ENCODE measurements around the gene AOPEP.

Gene AOPEP

DNA sequence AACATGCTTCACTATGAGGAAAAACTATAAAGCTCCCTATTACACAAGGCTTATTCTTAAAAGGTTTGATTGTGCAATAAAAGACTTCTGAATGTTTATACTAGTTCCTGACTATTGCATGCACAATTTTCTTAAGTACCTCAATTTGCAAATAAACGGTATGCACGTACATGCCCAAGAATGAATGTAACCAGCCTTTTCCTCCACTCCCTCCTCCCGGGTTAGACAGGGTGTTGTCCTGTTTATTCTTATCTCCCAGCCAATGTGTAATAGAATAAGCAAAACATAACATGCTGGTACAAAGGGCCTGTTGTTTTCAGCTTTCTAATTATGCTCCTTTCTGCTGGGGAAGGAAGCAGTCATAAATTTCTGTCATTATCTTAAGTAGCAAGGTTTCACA lies 79.1 kb downstream of the AOPEP start:
- Histone ChIP-seq H3K27me3 (ENCODE audit: low read length) (no peaks in the 10 kb centered on the region), H3K36me3 (ENCODE audit: low read length) (no peaks in the 10 kb centered on the region; the same call in 1 of the 2 replicates), H3K27ac (ENCODE audit: low read depth, low read length) (peak overlapping the region; percentile 99), H3K9me3 (ENCODE audit: insufficient read depth, low read length) (no peaks in the 10 kb centered on the region), H3K4me3 (ENCODE audit: insufficient read depth, low read length, poor library complexity, severe bottlenecking) (no peak overlapping the region), H3K79me2 (ENCODE audit: insufficient read depth, low read length) (no peaks in the 10 kb centered on the region; the same call in 1 of the 2 replicates), H2AFZ (ENCODE audit: low read depth, low read length, severe bottlenecking) (no peak overlapping the region), H3F3A (ENCODE audit: insufficient read depth) (peaks cover 81% of the 10 kb centered on the region), H3K4me2 (ENCODE audit: low read depth, low read length, poor library complexity, severe bottlenecking) (peak overlapping the region; percentile 79), H3K9me2 (replicated peaks; ENCODE audit: insufficient read depth, low read length) (no peaks in the 10 kb centered on the region), H4K20me1 (ENCODE audit: low read depth, low read length) (no peaks in the 10 kb centered on the region), H3K9ac (ENCODE audit: low read length) (peak overlapping the region; percentile 59)
- TF ChIP-seq CTCF (IDR thresholded peaks at IDR 0.05; ENCODE audit: insufficient read depth, low read length, poor library complexity, severe bottlenecking): no peak
- no peak for TF ChIP-seq EZH2phosphoT487 (conservative IDR thresholded peaks at IDR 0.05; ENCODE audit: low read length)

DNA sequence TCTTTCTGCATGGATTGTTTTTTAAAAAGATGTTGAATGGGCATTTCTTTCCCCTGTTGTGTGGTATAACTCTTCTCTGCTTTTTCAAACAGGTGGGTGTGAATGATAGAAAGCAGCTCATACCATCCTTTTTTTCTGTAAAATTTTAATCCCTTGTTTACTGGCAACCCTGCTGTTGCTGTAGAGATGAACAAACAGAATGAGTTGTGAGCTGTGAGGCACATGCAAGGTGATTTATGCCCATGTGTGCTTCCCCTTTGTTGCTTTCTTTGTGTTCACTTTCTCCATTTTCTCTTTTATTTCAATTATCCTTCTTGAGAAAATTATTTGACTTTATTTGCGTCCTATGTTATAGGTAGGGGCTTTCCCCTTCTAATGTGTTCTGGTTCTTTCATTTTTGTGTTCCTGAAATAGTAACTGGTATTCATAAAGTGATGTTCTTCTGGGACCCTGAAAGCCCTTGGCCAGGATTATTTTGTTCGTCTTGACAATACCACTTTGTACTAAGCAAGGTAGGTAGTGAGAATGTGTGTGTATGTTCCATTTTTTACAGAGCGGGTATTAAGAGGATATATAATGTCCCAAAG lies 79.9 kb downstream of the AOPEP start:
- peak overlapping the region; percentile 79 for H3K4me2 ChIP-seq (ENCODE audit: low read depth, low read length, poor library complexity, severe bottlenecking)
- no peak overlapping the region for H2AFZ ChIP-seq (ENCODE audit: low read depth, low read length, severe bottlenecking)
- TF ChIP-seq EZH2phosphoT487 (conservative IDR thresholded peaks at IDR 0.05; ENCODE audit: low read length): no peak
- TF ChIP-seq CTCF (IDR thresholded peaks at IDR 0.05; ENCODE audit: insufficient read depth, low read length, poor library complexity, severe bottlenecking): no peak

DNA sequence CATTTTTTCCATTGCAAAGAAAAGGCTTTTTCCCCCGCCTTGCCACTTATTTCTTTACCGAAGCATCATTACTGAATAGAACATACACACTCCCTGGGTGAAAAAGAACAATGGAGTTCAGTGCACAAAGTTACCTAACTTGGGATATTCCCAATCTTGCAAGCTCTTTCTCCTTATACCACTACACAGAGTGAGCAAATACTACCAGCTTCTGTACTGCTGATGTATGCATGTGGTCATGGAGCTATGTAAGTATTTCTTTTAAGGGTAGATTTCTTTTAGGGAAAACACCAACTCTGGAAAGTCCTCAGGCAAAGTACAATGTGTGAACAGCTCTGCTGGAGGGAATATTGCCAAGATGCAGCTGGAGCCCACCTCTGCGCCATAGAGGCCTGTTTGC lies 81.1 kb downstream of the AOPEP start:
- Histone ChIP-seq H3K9ac (ENCODE audit: low read length) (peak overlapping the region; percentile 59), H4K20me1 (ENCODE audit: low read depth, low read length) (no peaks in the 10 kb centered on the region), H3K9me3 (ENCODE audit: insufficient read depth, low read length) (no peaks in the 10 kb centered on the region), H3K79me2 (ENCODE audit: insufficient read depth, low read length) (no peaks in the 10 kb centered on the region), H3K4me3 (ENCODE audit: insufficient read depth, low read length, poor library complexity, severe bottlenecking) (no peak overlapping the region), H3K4me2 (ENCODE audit: low read depth, low read length, poor library complexity, severe bottlenecking) (peak overlapping the region; percentile 79), H3F3A (ENCODE audit: insufficient read depth) (peaks cover 66% of the 10 kb centered on the region), H3K27me3 (ENCODE audit: low read length) (no peaks in the 10 kb centered on the region), H3K36me3 (ENCODE audit: low read length) (no peaks in the 10 kb centered on the region), H3K9me2 (replicated peaks; ENCODE audit: insufficient read depth, low read length) (no peaks in the 10 kb centered on the region), H2AFZ (ENCODE audit: low read depth, low read length, severe bottlenecking) (no peak overlapping the region), H3K27ac (ENCODE audit: low read depth, low read length) (peak overlapping the region; percentile 99)
- TF ChIP-seq CTCF (IDR thresholded peaks at IDR 0.05; ENCODE audit: insufficient read depth, low read length, poor library complexity, severe bottlenecking) (no peak), EZH2phosphoT487 (conservative IDR thresholded peaks at IDR 0.05; ENCODE audit: low read length) (no peak)

More for the DNA sequence above, 79.9 kb downstream of the AOPEP start:
- no peaks in the 10 kb centered on the region for H3K36me3 ChIP-seq (ENCODE audit: low read length)
- no peaks in the 10 kb centered on the region for H3K79me2 ChIP-seq (ENCODE audit: insufficient read depth, low read length)
- no peaks in the 10 kb centered on the region for H3K9me2 ChIP-seq (replicated peaks; ENCODE audit: insufficient read depth, low read length)
- peaks cover 77% of the 10 kb centered on the region for H3F3A ChIP-seq (ENCODE audit: insufficient read depth)
- no peaks in the 10 kb centered on the region for H4K20me1 ChIP-seq (ENCODE audit: low read depth, low read length)
- H3K9me3 ChIP-seq (ENCODE audit: insufficient read depth, low read length): no peaks in the 10 kb centered on the region
- peak overlapping the region; percentile 59 for H3K9ac ChIP-seq (ENCODE audit: low read length)
- H3K27ac ChIP-seq (ENCODE audit: low read depth, low read length): peak overlapping the region; percentile 99
- peak overlapping the region; percentile 4 for H3K4me3 ChIP-seq (ENCODE audit: insufficient read depth, low read length, poor library complexity, severe bottlenecking)
- no peaks in the 10 kb centered on the region for H3K27me3 ChIP-seq (ENCODE audit: low read length)

Measured in SU-DHL-6 (cell line).